GM10847 (cell line): ENCODE data around the gene HDAC4.

Source experiments
- POLR2A ChIP-seq: IDR thresholded peaks from 2 replicates; pipeline ENCODE4 v1.6.1; 2011; ENCODE audit not compliant: insufficient read length; ENCODE audit errors: extremely low read depth

The HDAC4 gene

DNA sequence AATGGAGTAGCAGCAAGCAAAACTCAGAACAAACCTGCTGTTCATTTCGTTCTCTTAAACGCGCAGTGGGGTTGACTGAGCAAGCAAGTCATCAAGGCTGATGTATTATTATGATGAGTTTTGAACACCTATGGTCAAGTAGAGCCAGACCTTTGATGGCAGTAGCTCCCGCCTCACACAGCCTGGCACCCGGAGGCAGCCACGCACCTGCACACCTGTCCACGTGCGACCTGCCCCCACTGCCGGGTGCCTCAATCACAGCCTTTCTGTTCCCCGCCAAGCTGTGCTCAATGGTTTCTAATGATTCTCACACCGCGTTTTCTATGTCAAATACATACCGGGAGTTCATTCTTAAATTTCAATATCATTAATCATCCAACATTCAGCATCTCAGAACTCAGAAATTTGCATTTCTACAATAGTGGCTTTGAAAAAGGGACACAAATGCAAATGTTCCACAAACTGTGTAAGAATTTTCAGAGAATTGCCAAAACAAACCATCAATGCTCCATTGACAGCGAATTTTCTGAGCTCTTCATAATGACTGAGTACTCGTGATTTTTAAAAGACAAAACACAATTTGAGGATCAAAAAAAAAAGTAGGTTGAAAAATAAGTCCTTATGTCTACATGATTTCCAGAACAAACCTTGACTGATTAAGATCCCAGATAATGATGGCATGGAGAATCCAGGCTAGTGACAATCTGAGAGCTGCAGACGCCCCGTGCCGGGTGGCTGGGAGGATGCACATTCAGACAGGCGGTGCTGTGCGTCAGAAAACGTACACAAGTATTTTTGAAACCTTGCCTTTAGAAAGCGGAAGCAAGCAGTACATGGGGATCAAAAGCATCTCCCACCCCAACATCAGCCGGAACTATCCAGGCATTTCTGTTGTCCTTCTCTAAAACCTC lies 56.6 kb downstream of the HDAC4 start:
- no peak for TF ChIP-seq POLR2A

DNA sequence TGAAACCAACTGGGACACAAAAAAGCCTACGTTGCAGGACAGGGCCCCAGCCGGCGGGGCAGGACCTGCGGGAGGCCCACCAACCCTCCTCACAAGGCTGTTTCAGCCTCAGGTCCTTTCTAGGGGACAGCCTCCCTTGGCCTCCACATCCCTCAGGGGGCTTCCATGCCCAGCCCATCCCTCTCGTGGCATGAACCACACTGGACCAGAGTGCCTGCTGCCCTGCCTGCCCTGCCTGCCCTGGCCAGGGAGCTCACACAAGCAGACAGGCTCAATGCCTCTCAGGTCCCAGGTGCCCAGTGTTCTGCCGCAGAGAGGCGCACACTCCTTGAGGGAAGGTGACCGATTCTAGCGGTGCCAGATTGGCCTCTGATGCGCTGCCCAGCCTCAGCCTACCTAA lies 57.4 kb downstream of the HDAC4 start:
- TF ChIP-seq POLR2A: no peak

DNA sequence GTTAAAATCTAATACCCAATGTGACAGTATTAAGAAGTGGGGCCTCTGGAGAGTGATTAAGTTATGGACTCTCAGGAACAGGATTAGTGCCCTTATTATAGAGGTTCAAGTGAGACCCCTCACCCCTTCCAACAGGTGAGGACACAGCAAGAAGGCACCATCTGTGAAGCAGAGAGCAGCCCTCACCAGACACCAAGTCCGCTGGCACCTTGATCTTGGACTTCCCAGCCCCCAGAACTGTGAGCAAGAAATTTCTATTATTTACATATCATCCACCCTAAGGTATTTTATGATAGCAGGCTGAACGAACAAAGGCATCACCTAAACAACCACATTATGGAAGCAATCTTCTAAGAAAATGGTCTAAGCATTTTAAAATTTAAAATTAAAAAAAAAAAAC lies 59.0 kb downstream of the HDAC4 start:
- TF ChIP-seq POLR2A: no peak

DNA sequence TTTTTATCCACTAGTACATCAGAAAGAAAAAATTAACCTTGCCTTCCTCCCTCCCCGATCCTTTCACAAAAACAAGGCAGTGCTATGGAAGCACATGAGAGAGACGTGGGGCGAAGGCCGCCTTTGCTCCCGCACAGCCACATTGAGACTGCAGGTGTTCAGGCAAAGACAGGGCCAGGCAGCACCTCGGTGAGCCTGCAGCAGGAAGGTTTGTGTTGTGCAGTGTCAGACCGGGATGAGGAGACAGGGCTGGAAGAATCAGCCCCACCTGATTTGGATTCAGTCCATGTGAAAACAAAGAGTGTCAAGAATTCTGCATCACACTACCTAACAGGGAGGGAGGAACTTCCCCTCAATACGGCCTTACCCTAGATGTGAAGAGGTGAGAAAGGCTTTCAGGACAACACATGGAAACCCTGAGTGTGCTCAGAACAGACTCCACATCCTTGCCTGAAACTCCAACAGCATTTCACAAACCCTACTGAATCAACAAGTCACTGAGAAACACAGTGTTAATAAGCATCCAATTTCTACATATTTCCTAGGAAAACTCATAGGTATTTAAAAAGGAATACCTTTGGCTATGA lies 59.6 kb downstream of the HDAC4 start:
- no peak for TF ChIP-seq POLR2A

DNA sequence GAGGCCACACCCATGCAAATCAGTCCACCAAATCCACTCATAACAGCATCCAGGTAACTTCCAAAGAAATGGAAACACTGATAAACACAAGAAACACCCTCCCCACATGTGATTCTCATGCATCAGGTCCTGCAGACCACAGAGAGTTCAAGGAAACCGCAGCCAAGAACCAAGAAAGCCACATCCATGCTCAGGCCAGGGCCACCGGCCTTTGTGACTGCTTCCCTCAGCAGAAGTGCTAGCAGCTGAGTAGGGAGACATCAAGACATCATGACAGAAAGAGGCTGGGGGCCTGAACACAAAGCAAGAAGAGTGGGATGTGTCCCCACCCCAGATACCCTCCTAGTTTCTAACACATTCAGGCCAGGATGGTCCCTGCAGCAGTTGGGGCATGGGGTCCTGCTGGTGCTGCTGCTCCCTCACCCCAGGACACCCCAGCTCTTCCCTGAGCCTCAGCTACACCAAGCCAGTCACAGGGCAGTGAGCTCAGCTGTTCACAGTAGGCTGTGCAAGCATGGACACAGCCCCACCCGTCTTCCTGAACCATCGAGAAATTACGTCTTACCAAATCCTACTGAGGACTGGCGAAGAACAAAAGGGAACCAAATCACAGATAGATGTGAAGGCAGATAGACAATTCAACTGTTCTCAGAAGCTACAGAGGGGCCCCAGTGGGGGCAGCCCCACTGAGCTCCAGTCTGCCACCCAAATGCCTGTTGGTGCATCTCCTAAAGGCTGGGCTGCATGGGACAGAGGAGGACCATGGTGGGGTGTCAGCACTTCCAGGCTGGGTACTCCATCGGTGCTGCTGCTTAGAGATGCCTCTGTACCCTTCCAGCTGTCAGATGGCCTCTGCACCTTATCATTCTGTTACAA lies 60.9 kb downstream of the HDAC4 start:
- TF ChIP-seq POLR2A: no peak

DNA sequence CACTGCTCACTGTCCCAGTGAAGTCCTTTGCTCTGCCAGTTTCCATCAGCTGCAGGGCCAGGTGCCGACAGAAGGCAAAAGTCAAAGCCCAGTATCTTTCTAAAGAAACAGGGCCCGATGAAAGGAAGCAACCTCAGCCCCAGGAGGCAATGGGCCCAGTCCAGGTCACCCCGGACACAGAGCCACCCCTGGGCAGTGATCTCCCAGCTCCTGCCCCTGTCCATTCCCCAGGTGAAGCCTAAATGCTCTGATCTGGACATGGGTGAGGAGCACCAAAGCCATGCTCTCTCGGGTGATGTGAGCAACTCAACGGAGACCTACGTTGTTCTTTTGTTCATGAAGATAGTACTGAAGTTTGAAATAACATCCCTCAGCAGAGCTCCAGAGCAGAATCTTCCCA lies 61.6 kb downstream of the HDAC4 start:
- no peak for TF ChIP-seq POLR2A

DNA sequence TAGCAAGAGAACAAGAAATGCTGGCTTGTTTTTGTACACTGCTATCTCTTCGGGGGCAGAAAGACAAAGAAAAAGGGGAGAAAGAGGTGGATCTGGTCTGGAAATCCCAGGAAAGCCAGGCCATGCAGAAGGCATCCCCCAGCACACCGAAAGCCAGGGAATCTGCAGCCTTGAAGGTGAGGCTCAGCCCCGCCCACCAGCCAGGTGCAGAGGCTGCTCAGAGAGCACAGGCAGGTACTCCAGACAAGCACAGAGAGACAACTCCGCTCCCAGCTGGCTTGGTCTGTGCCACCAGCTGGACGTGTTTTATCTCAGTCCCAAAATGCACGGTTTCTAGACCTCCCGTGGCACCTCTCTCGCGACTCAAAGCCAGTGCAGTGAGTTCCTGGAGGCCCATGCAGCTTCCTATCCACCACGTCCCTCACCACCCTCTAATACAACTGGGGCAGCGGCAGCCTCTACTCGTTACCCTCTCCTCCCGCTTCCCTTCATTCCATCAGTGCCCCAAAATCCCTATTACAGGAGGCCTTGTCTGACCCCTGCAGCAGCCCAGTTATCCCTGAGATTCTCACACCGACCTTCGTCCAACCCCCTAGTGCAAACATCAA lies 62.8 kb downstream of the HDAC4 start:
- no peak for TF ChIP-seq POLR2A

DNA sequence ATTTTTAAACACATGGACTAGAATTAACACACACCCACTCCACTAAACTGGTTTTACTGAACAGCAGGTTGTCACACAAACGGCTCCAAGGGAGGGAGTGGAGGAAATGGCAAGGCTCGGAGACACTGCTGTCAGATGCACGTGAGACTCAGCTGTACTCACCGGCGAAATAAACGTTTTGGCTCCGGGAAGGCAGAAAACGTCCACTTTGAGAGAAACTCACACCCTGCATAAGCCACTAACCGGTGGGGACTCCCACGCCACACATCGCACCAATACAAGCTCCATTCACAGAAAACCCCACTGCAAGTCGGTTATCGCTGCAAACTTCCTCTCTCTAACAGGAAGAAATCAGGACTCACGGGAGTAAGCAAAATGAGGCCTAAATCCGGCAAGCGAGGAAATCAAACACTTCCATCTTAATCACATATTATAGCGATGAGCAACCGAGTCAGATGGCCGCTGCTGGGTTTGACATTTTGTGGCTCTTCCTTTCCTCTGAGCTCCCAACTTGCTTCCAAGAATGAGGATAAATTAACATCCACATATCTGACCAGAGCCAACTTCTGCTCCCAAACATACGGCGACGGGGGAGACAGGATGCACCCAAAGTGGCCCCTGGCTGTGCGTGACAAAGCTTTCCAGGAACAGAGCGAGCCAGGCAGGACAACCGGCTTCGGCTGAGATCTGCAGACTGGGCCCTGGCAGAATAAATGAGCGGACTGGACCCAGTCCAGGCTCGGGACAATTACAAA lies 63.5 kb downstream of the HDAC4 start:
- no peak for TF ChIP-seq POLR2A

DNA sequence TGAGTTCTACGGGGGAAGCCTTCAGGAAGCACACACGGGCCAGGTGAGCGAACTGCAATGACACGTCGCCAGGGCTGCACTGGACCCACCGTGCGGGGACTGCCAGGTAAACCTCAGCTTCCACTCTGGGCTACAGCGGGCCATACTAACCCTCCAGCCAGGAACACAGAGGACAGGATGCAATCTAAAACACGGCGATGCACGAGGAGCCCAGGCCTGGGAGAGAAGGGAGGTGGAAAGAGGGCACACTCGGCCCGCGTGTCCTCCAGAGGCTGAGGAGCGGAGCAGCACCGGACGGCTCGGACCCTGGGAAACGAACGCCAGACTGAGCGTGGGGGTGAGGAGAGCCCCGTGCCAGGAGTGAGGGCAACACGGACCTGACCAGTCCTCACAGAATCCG lies 69.3 kb downstream of the HDAC4 start:
- no peak for TF ChIP-seq POLR2A

DNA sequence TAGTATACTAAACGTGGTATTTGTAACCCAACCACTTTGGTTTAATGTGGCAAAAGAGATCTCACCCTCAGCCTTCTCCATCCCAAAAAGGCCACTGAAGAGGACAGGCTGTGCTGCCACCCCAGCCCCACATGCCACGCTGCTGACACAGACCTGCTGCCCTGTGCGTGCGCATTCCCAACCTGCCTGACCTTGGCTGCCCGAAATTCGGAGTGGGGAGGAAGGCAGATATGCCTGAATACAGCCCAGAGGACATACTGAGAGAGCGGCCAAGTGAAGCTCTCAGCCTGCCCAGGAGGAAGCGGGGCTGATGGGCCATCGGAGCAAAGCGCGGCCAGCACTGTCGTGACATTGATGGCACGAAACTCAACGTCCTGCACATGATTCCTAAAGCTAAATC lies 70.0 kb downstream of the HDAC4 start:
- no peak for TF ChIP-seq POLR2A

DNA sequence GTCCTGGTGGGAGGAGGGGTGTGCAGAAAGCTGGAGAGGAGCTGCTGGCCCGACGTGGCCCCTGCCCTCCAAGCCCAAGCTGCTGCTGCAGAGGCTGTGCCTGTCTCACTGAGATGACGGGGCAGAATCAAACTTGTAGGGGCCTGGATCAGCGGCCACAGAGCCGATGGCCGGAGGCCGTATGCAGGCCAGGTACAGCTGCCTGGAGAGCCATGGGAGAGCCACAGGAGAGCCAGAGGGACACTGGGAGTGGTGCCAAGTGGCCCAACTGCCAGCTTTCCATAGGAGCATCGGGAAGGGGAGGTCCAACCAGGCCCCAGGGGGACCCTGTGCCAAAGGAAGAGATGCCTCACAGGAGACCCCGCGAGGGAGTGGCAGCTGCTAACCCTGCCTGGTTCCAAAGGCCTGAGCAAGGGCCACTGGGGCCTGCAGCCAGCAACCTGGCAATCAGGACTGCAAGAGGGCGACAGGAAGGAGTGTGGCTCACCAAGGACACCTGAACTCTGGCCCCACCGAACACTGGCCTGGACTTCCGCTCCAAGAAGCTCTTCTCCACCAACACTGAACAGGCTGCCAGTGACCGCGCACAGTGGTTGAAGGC lies 70.7 kb downstream of the HDAC4 start:
- TF ChIP-seq POLR2A: no peak

DNA sequence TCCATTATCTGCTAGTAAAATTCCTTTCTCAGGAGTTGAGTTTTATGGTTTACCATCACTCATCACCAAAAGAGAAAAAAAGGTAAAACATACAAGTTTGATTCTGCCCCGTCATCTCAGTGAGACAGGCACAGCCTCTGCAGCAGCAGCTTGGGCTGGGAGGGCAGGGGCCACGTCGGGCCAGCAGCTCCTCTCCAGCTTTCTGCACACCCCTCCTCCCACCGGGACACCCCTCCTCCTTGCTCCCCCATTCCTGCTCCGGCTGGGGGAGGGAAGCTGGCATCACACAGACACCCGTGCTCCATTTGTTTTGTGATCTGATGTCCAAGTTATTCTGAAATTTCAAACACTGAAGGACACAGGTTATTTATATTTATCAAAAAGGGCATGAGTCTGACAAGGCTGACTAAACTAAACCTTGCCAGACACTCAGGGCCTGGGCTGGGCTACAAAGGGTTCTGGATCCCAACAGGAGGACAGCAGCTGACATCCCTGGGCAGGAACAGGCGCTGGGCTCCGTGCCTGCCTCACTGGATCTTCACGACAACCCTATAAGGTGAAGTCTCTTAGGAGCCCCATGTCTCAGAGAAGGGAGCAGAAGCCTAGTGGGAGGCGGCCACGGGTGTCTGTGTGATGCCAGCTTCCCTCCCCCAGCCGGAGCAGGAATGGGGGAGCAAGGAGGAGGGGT lies 71.4 kb downstream of the HDAC4 start:
- TF ChIP-seq POLR2A: no peak

DNA sequence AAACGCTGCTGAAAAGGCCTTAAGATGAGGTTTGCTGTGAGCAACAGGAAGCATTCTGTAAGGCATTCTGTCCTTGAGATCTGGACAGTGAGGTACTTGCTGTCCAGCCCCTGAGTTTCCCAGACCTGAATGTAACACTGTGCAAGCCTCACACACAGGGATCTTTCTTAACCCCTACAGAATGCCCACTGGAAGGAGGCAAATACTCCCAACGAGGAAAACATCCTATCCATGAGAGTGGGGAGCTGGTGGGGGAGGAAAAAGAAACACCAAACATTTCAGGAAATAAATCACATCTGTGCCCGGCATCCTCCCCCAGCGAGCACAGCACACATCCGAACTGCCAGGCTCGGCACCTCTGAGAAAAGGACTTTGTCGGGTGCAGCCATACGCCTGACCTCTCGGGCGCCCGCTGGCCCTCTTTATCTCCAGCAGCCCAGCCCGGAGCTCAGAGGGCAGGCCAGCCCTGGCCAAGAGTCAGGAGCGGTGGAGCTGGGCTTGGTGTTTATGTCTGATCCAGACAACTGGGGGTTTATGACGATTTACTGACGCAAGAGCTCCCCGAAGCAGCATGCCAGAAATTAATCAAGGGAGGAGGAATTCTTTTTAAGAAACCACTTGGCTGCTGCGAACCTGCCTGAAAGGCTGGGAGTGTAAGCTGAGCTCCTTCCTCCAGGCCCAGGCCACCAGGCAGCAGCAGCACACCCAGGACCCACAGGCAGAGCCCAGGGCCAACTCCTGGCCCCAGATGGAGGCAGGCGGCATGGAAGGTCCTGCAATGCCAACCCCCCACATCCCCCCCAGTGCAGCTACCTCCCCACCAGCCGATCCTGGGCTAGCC lies 72.2 kb downstream of the HDAC4 start:
- TF ChIP-seq POLR2A: no peak
